H1 (cell line): ENCODE data around the gene TDRD5.

ENCODE experiments used
- CHD1 ChIP-seq: IDR thresholded peaks from 2 replicates; pipeline ENCODE4 v1.6.1; 2012; ENCODE audit warnings: low read depth, low read length, improper control_type of control experiment
- CREB1 ChIP-seq: IDR thresholded peaks from 2 replicates; pipeline ENCODE4 v1.6.1; 2012; ENCODE audit warnings: inconsistent platforms
- EGR1 ChIP-seq: IDR thresholded peaks from 2 replicates; pipeline ENCODE4 v1.6.1; 2011; ENCODE audit warnings: low read depth, low read length, borderline replicate concordance
- EP300 ChIP-seq, 2 experiments: IDR thresholded peaks; 1 replicate in 1 of 2; 2 replicates in 1 of 2; pipeline ENCODE4 v1.6.1; 2011 to 2012; ENCODE audit warnings: low read depth in 2 of 2, low read length in 2 of 2, mild to moderate bottlenecking in 2 of 2, borderline replicate concordance in 1 of 2, inconsistent platforms in 1 of 2, moderate library complexity in 1 of 2
- PHF8 ChIP-seq: fragments of 200-600 bp; sonication (generic); conservative IDR thresholded peaks from 2 replicates; pipeline ENCODE4 v1.7.1; 2012; ENCODE audit warnings: low read depth, mild to moderate bottlenecking, inconsistent platforms, low read length, moderate library complexity
- POLR2A ChIP-seq, 2 experiments: IDR thresholded peaks; 1 replicate in 1 of 2; 2 replicates in 1 of 2; pipeline ENCODE4 v1.6.1; 2011; ENCODE audit warnings: low read depth in 2 of 2, low read length in 2 of 2, mild to moderate bottlenecking in 2 of 2; ENCODE audit errors: control extremely low read depth in 1 of 2
- SRF ChIP-seq: IDR thresholded peaks from 2 replicates; pipeline ENCODE4 v1.6.1; 2011; ENCODE audit warnings: mild to moderate bottlenecking, low read depth, low read length, moderate library complexity
- TBP ChIP-seq: IDR thresholded peaks from 2 replicates; pipeline ENCODE4 v1.6.1; 2011; ENCODE audit warnings: low read depth, low read length, improper control_type of control experiment
- TCF12 ChIP-seq: IDR thresholded peaks from 2 replicates; pipeline ENCODE4 v1.6.1; 2011; ENCODE audit warnings: low read depth, mild to moderate bottlenecking, low read length
- TF ChIP-seq, protein P1 (sequence below): IDR thresholded peaks from 2 replicates; pipeline ENCODE4 v1.6.1; 2012; ENCODE audit warnings: low read length, inconsistent platforms
- TF ChIP-seq, protein P2 (sequence below), 3 experiments: IDR thresholded peaks; 1 replicate in 2 of 3; 2 replicates in 1 of 3; pipeline versions ENCODE4 v1.5.1 to v1.6.1; 2011; ENCODE audit warnings: low read length in 3 of 3, mild to moderate bottlenecking in 3 of 3, inconsistent platforms in 2 of 3, low read depth in 1 of 3, moderate library complexity in 1 of 3; ENCODE audit not compliant: insufficient read depth in 1 of 3; ENCODE audit errors: control extremely low read depth in 1 of 3

DNA sequence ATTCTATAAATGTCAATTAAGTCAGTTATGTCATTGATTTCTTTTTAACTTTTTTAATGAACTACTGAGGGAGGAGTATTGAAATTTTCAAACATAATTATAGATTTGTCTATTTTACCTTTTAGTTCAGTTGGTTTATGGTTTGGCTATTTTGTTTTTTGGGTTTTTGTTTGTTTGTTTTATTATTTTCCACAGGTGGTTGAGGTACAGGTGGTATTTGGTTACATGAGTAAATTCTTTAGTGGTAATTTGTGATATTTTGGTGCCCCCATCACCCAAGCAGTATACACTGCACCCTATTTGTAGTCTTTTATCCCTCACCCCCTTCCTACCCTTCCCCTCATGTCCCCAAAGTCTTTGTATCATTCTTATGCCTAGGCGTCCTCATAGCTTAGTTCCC is 9.5 kb downstream of the TDRD5 start:
- TF ChIP-seq TBP (no peak), SRF (no peak), CREB1 (no peak), PHF8 (no peak), TCF12 (no peak), EGR1 (no peak), EP300 (IDR thresholded peaks at IDR 0.05; ENCODE audit: borderline replicate concordance in 1 of 2, low read depth in 2 of 2, low read length in 2 of 2) (no peak), CHD1 (no peak), POLR2A (IDR thresholded peaks at IDR 0.05; ENCODE audit: control extremely low read depth in 1 of 2, low read depth in 2 of 2, low read length in 2 of 2) (no peak)
- TF ChIP-seq, protein P1, sequence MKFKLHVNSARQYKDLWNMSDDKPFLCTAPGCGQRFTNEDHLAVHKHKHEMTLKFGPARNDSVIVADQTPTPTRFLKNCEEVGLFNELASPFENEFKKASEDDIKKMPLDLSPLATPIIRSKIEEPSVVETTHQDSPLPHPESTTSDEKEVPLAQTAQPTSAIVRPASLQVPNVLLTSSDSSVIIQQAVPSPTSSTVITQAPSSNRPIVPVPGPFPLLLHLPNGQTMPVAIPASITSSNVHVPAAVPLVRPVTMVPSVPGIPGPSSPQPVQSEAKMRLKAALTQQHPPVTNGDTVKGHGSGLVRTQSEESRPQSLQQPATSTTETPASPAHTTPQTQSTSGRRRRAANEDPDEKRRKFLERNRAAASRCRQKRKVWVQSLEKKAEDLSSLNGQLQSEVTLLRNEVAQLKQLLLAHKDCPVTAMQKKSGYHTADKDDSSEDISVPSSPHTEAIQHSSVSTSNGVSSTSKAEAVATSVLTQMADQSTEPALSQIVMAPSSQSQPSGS = no peak
- TF ChIP-seq, protein P2, sequence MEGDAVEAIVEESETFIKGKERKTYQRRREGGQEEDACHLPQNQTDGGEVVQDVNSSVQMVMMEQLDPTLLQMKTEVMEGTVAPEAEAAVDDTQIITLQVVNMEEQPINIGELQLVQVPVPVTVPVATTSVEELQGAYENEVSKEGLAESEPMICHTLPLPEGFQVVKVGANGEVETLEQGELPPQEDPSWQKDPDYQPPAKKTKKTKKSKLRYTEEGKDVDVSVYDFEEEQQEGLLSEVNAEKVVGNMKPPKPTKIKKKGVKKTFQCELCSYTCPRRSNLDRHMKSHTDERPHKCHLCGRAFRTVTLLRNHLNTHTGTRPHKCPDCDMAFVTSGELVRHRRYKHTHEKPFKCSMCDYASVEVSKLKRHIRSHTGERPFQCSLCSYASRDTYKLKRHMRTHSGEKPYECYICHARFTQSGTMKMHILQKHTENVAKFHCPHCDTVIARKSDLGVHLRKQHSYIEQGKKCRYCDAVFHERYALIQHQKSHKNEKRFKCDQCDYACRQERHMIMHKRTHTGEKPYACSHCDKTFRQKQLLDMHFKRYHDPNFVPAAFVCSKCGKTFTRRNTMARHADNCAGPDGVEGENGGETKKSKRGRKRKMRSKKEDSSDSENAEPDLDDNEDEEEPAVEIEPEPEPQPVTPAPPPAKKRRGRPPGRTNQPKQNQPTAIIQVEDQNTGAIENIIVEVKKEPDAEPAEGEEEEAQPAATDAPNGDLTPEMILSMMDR (IDR thresholded peaks at IDR 0.05; ENCODE audit: control extremely low read depth in 1 of 3, insufficient read depth in 1 of 3, low read depth in 1 of 3, low read length in 3 of 3) = no peak
